ACC112 (cell line): ENCODE data around the gene ACADM.
"Not testable (repeated sequence)": the region's sequence is repeated elsewhere in the genome, so short reads cannot be mapped to it uniquely, and the experiment has no call there.

ENCODE experiments used
- H2AFZ ChIP-seq: fragments of 200-600 bp; sonication (generic); one replicate; pipeline ENCODE4 v1.6.0; 2017; ENCODE audit warnings: antibody characterized with exemption, low read length; ENCODE audit not compliant: unreplicated experiment
- H3K27ac ChIP-seq: fragments of 200-600 bp; sonication (generic); 2 replicates; pipeline ENCODE4 v1.5.1; 2014; ENCODE audit warnings: low read depth, mild to moderate bottlenecking, antibody characterized with exemption, low read length, moderate library complexity
- H3K27me3 ChIP-seq: fragments of 200-600 bp; sonication (generic); 2 replicates; pipeline ENCODE4 v1.6.1; 2014; ENCODE audit warnings: mild to moderate bottlenecking, antibody characterized with exemption, low read length, moderate library complexity, mixed read lengths; ENCODE audit not compliant: insufficient read depth
- H3K36me3 ChIP-seq: fragments of 200-600 bp; sonication (generic); 2 replicates; pipeline ENCODE4 v1.6.1; 2016; ENCODE audit warnings: mild to moderate bottlenecking, antibody characterized with exemption, low read length, moderate library complexity, mixed read lengths; ENCODE audit not compliant: insufficient read depth
- H3K4me1 ChIP-seq: fragments of 200-600 bp; sonication (generic); one replicate; pipeline ENCODE4 v1.6.1; 2016; ENCODE audit warnings: low read length, mixed read lengths; ENCODE audit not compliant: insufficient read depth, unreplicated experiment, control insufficient read depth
- H3K4me3 ChIP-seq: fragments of 200-600 bp; sonication (generic); 2 replicates; pipeline ENCODE4 v1.5.1; 2014; ENCODE audit warnings: mild to moderate bottlenecking, low read depth, low read length
- H3K79me2 ChIP-seq: fragments of 200-600 bp; sonication (generic); one replicate; pipeline ENCODE4 v1.6.0; 2016; ENCODE audit warnings: low read length; ENCODE audit not compliant: control insufficient read depth, unreplicated experiment, insufficient read depth

ACADM gene

DNA sequence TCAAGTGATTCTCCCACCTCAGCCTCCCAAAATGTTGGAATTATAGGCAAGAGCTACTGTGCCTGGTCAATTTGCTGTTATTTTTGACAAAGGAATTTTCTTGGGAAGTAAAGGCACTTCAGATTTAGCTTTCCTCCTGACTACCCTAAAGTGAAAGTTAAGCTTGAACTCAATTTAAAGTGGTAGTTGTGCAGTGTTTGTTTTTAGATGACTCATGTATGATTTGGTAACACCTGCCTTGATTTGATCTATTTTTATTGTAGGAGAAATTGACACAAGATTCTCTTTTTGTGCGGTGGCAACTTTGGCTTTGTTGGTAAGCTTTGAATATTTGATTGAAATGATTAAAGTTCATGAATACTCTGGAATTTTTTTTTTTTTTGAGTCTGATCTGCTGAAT lies 66.5 kb downstream of the ACADM start:
- Histone ChIP-seq H3K36me3 (peaks cover 70% of the 10 kb centered on the region), H3K4me3 (peak overlapping the region; percentile 93), H3K27me3 (no peaks in the 10 kb centered on the region), H3K79me2 (peaks cover 61% of the 10 kb centered on the region), H3K27ac (peak overlapping the region; percentile 20), H2AFZ (no peak overlapping the region), H3K4me1 (peaks cover 29% of the 10 kb centered on the region)

DNA sequence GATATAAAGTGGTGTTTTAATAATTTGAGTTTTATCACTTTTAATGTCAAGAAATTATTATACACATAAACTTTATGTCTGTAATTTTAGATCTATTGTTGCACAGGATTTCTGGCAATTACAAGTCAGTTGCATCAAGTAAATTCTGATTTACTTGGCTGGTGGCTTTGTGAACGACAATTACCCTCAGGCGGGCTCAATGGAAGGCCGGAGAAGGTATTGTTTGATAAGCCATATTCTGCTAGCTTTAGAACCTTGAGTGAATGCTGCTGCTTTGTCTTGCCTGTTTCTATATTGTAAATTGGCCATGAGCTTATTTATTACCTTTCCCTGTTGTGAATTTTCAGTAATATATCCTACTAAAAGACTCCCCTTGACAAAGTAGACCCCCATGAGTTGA lies 67.6 kb downstream of the ACADM start:
- Histone ChIP-seq H3K27ac (no peak overlapping the region), H3K79me2 (peaks cover 51% of the 10 kb centered on the region), H3K36me3 (peaks cover 72% of the 10 kb centered on the region), H3K4me3 (no peak overlapping the region), H2AFZ (no peak overlapping the region), H3K27me3 (no peaks in the 10 kb centered on the region), H3K4me1 (peaks cover 29% of the 10 kb centered on the region)

DNA sequence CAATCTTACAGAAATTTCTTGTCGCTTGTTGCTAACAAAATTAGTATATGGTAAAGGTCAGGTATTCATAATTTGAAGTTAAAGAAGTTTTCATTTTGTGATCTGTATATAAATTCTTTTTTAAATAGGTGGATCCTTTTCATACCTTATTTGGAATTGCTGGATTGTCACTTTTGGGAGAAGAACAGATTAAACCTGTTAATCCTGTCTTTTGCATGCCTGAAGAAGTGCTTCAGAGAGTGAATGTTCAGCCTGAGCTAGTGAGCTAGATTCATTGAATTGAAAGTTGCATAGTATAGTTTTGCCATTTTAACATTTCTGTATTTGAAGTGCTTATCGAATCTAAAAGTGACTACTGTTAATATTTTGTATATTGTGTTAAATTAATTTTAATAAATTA lies 69.9 kb downstream of the ACADM start:
- H3K27ac ChIP-seq = no peak overlapping the region
- peaks cover 20% of the 10 kb centered on the region for H3K4me1 ChIP-seq
- H3K79me2 ChIP-seq = peaks cover 28% of the 10 kb centered on the region
- no peak overlapping the region for H2AFZ ChIP-seq
- H3K4me3 ChIP-seq = no peak overlapping the region
- H3K27me3 ChIP-seq = no peaks in the 10 kb centered on the region
- H3K36me3 ChIP-seq = peaks cover 50% of the 10 kb centered on the region

DNA sequence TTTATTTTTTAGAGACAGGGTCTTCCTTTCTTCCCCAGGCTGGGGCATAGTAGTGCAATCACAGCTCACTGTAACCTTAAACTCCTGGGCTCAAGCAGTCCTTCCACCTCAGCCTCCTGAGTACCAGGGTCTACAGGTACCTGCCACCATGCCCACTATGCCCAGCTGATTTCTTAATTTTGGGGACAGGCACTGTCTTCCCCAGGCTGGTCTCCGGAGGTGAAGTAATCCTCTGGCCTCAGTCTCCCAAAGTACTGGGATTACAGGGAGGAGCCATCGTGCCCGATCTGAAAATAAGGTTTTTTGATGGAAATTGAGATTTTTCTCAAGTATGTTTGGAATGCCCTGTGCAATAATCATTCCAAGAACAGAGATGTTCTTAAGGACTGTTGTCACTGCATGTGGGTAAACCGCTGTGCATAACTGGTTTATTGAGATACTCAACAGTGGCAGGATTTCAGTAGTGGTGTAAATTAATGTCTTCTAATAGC lies 71.2 kb downstream of the ACADM start:
- Histone ChIP-seq H3K27ac (no peak overlapping the region), H3K79me2 (peaks cover 14% of the 10 kb centered on the region), H3K4me1 (peaks cover 8% of the 10 kb centered on the region), H3K27me3 (no peaks in the 10 kb centered on the region), H2AFZ (no peak overlapping the region), H3K36me3 (peaks cover 45% of the 10 kb centered on the region), H3K4me3 (no peak overlapping the region)

DNA sequence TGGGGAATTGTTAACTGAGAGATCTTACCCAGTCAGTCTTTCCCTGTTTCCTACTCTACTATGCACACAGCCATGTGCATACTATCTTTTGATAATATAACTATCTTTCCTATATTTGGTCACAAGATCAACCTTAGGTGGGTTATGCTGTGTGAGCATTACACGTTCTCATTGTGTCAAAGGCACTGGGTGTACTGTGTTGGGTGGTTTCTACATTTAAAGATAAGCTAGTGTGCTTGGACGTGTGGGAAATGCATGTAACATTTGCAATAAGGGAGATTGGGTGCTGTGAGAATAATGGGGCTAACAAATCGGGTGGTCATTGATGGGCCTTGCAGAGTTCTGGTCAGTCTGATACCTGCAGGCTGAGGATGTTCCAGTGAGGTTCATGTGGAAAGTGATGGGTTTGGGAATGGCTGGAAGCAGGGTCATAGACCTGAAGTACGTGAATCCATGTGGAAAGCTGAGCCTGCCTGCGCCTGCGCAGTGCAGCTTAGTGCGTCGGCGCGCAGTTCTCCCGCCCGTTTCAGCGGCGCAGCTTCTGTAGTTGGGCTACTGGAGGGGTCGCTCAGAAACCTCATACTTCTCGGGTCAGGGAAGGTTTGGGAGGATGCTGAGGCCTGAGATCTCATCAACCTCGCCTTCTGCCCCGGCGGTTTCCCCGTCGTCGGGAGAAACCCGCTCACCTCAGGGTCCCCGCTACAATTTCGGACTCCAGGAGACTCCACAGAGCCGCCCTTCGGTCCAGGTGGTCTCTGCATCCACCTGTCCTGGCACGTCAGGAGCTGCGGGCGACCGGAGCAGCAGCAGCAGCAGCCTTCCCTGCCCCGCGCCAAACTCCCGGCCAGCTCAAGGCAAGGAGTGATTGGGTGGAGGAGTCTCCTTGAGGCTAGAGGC lies 72.1 kb downstream of the ACADM start, which contains the start of gene MSH4:
Gene MSH4 (plus strand): TSS at position 507 of the 897 bp plus-strand sequence. CDS start 104 bp downstream, at position 611.
- Histone ChIP-seq H3K4me1 (no peaks in the 10 kb centered on the region), H3K36me3 (peaks cover 41% of the 10 kb centered on the region), H2AFZ (no peak within 1 kb of the TSS), H3K27me3 (no peaks in the 10 kb centered on the region), H3K27ac (no peak within 1 kb of the TSS), H3K4me3 (no peak within 1 kb of the TSS), H3K79me2 (peaks cover 6% of the 10 kb centered on the region)

DNA sequence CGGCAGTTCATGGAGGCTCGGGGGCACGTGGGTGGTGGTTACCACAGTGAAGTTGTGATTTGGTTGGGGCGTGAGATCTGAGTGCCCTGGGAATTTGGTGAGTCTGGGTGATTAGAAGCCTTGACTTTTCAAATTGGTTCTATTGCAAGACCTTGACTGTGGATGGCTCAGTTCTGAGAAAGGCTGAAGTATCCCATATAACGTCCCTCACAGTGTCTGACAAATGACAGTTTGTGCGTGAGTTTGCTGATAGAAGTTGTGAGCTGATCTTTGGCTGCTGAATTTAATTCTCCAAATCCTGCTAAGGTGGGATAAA lies 72.7 kb downstream of the ACADM start:
- Histone ChIP-seq H3K4me1 (no peaks in the 10 kb centered on the region), H3K36me3 (peaks cover 34% of the 10 kb centered on the region), H3K79me2 (peaks cover 2% of the 10 kb centered on the region), H3K27me3 (no peaks in the 10 kb centered on the region), H3K4me3 (no peak overlapping the region), H3K27ac (no peak overlapping the region), H2AFZ (no peak overlapping the region)

DNA sequence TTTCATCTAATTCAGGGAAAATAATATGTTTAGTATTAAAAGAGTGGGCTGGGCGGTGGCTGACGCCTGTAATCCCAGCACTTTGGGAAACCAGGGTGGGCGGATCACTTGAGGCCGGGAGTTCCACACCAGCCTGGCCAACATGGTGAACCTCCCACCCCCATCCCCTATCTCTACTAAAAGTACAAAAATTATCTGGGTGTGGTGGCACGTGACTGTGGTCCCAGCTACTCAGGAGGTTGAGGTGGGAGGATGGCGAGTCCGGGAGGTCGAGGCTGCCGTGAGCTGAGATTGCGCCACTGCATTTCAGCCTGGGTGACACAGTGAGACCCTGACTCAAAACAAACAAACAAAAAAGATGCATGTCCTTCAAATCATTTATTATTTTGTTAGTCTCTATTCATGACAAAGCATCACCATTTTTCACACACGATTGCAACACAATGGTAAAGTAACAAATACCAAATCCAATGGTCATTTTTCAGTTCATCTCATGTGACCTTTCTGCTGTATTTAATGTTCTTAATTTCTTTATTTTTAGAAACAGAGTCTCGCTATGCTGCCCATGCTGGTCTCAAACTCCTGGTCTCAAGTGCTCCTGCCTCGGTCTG lies 73.2 kb downstream of the ACADM start:
- Histone ChIP-seq H3K36me3 (peaks cover 30% of the 10 kb centered on the region), H3K79me2 (no peaks in the 10 kb centered on the region), H3K27me3 (no peaks in the 10 kb centered on the region), H2AFZ (no peak overlapping the region), H3K4me1 (no peaks in the 10 kb centered on the region), H3K27ac (no peak overlapping the region), H3K4me3 (no peak overlapping the region)

DNA sequence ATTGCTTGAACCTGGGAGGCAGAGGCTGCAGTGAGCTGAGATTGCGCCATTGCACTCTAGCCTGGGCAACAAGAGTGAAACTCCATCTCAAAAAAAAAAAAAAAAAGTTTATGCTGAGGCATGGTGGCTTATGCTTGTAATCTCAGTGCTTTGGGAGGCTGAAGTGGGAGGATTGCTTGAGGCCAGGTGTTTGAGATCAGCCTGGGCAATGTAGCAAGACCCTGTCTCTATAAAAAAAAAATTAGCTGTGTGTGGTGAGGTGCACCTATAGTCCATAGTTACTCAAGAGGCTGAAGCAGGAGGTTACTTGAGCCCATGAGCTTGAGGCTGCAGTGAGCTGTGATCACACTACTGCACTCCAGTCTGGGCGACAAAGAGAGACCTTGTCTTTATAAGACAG lies 77.0 kb downstream of the ACADM start:
- H3K79me2 ChIP-seq, H3K4me1 ChIP-seq, H3K27ac ChIP-seq, H3K36me3 ChIP-seq, H3K27me3 ChIP-seq, H2AFZ ChIP-seq, H3K4me3 ChIP-seq: not testable (repeated sequence)

DNA sequence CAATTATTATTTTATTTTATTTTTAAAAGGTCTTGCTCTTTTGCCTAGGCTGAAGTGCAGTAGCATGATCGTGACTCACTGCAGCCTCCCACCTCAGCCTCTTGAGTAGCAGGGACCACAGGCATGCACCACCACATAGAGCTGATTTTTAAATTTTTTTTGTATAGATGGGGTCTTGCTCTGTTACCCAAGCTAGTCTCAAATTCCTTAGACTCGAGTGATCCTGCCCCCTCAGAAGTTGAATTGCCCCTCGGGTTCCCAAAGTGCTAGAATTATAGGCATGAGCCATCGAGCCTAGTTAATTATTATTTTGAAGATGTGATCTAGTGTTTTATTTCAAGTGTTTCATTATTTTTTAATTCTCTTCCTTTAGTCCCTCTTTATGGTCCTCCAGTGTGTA lies 84.4 kb downstream of the ACADM start:
- no peaks in the 10 kb centered on the region for H3K27me3 ChIP-seq
- H3K36me3 ChIP-seq = no peaks in the 10 kb centered on the region
- no peak overlapping the region for H3K27ac ChIP-seq
- H3K4me1 ChIP-seq = peaks cover 11% of the 10 kb centered on the region
- no peak overlapping the region for H3K4me3 ChIP-seq
- no peaks in the 10 kb centered on the region for H3K79me2 ChIP-seq
- H2AFZ ChIP-seq = no peak overlapping the region

DNA sequence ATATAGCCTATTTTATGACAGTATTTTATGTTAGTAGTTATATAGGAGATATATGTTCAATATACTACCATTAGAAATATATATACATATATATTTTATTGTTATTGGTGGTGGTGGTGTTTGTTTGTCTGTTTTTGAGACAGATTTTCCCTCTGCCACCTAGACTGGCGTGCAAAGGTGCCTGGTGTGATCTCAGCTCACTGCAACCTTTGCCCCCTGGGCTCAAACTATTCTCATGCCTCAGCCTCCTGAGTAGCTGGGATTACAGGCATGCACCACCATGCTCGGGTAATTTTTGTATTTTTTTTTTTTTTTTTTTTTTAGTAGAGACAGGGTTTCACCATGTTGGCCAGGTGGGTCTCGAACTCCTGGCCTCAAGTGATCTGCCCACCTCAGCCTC lies 85.6 kb downstream of the ACADM start:
- H3K79me2 ChIP-seq, H2AFZ ChIP-seq, H3K36me3 ChIP-seq, H3K27ac ChIP-seq, H3K4me3 ChIP-seq, H3K27me3 ChIP-seq: not testable (repeated sequence)
- peaks cover 11% of the 10 kb centered on the region for H3K4me1 ChIP-seq
